ENCODE measurements around the gene ARHGAP40.
"Not testable (repeated sequence)": the region's sequence is repeated elsewhere in the genome, so short reads cannot be mapped to it uniquely, and the experiment has no call there.

ARHGAP40 gene

GRCh38 chr20:38588303-38588702, 13.3 kb upstream of the ARHGAP40 start:
- DNase-seq (ENCODE audit: low read depth in 2 of 2): no peak

GRCh38 chr20:38589351-38589750, 12.3 kb upstream of the ARHGAP40 start:
- DNase-seq (ENCODE audit: low read depth in 2 of 2): no peak

- no peak for DNase-seq (ENCODE audit: low read depth in 2 of 2)
Measured at GRCh38 chr20:38589967-38590675, 11.5 kb upstream of the ARHGAP40 start.

- DNase-seq (ENCODE audit: low read depth in 2 of 2): no peak
Measured at GRCh38 chr20:38590676-38591473, 10.7 kb upstream of the ARHGAP40 start.

GRCh38 chr20:38591474-38592410, 9.9 kb upstream of the ARHGAP40 start:
- no peak for DNase-seq (ENCODE audit: low read depth in 2 of 2)

GRCh38 chr20:38592411-38592790, 9.2 kb upstream of the ARHGAP40 start:
- DNase-seq (ENCODE audit: low read depth in 2 of 2): not testable (repeated sequence)

- not testable (repeated sequence) for DNase-seq (ENCODE audit: low read depth in 2 of 2)
Measured at GRCh38 chr20:38594281-38594680, 7.3 kb upstream of the ARHGAP40 start.

GRCh38 chr20:38595886-38596285, 5.7 kb upstream of the ARHGAP40 start:
- not testable (repeated sequence) for DNase-seq (ENCODE audit: low read depth in 2 of 2)

- DNase-seq (ENCODE audit: low read depth in 2 of 2): no peak
Measured at GRCh38 chr20:38599410-38599882, 2.2 kb upstream of the ARHGAP40 start.

- DNase-seq (ENCODE audit: low read depth in 2 of 2): no peak
Measured at GRCh38 chr20:38600057-38600456, 1.6 kb upstream of the ARHGAP40 start.

- DNase-seq (ENCODE audit: low read depth in 2 of 2): no peak
Measured at GRCh38 chr20:38602185-38602581, 574 bp downstream of the ARHGAP40 start.

- no peak for DNase-seq (ENCODE audit: low read depth in 2 of 2)
Measured at GRCh38 chr20:38603286-38603685, 1.7 kb downstream of the ARHGAP40 start.

- no peak for DNase-seq (ENCODE audit: low read depth in 2 of 2)
Measured at GRCh38 chr20:38604873-38605303, 3.3 kb downstream of the ARHGAP40 start.

- no peak for DNase-seq (ENCODE audit: low read depth in 2 of 2)
Measured at GRCh38 chr20:38607351-38607750, 5.7 kb downstream of the ARHGAP40 start.

- no peak for DNase-seq (ENCODE audit: low read depth in 2 of 2)
Measured at GRCh38 chr20:38608188-38608587, 6.6 kb downstream of the ARHGAP40 start.

- DNase-seq (ENCODE audit: low read depth in 2 of 2): no peak
Measured at GRCh38 chr20:38609815-38610214, 8.2 kb downstream of the ARHGAP40 start.

- no peak for DNase-seq (ENCODE audit: low read depth in 2 of 2)
Measured at GRCh38 chr20:38610521-38610920, 8.9 kb downstream of the ARHGAP40 start.

- DNase-seq (ENCODE audit: low read depth in 2 of 2): no peak
Measured at GRCh38 chr20:38612751-38613515, 11.3 kb downstream of the ARHGAP40 start.

- DNase-seq (ENCODE audit: low read depth in 2 of 2): no peak
Measured at GRCh38 chr20:38615283-38615682, 13.7 kb downstream of the ARHGAP40 start.

- DNase-seq (ENCODE audit: low read depth in 2 of 2): no peak
Measured at GRCh38 chr20:38616457-38616856, 14.8 kb downstream of the ARHGAP40 start.
